ENCODE measurements around the gene RIBC2.
A peak's percentile ranks its signal among the peaks of the same experiment; 100 is the strongest.
"Not testable (repeated sequence)": the region's sequence is repeated elsewhere in the genome, so short reads cannot be mapped to it uniquely, and the experiment has no call there.

The RIBC2 gene

DNA sequence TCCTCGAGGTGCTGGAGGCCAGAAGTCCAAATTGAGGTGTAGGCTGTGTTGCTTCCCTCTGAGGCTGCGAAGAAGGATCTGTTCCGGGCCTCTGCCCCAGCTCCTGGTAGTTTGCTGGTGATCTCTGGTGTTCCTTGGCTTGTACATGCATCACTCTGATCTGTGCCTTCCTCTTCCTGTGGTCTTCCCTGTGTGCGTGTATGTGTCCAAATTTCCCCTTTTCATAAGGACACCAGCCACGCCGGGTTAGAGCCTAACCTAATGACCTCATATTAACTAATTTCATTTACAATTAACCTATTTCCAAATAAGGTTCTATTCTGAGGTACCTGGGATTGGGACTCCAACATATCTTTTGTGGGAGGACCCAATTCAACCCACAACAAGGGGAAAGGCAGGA is 21.5 kb downstream of the RIBC2 start:
- TF ChIP-seq RARB (CRISPR knock-in tag; IDR thresholded peaks at IDR 0.05) = no peak
- no peak for TF ChIP-seq ZFP3 (CRISPR knock-in tag; IDR thresholded peaks at IDR 0.05)
- TF ChIP-seq ZNF70 (CRISPR knock-in tag; IDR thresholded peaks at IDR 0.05) = no peak
- TF ChIP-seq SNAI2 (CRISPR knock-in tag; IDR thresholded peaks at IDR 0.05) = no peak
- no peak for TF ChIP-seq ZFP30 (CRISPR knock-in tag; IDR thresholded peaks at IDR 0.05)
- no peak for TF ChIP-seq CREB5 (CRISPR knock-in tag; IDR thresholded peaks at IDR 0.05; ENCODE audit: low read depth)
- TF ChIP-seq ISL1 (CRISPR knock-in tag; IDR thresholded peaks at IDR 0.05) = no peak
- TF ChIP-seq TCF4 (CRISPR knock-in tag; IDR thresholded peaks at IDR 0.05; ENCODE audit: borderline replicate concordance) = no peak
- TF ChIP-seq PPARA (CRISPR knock-in tag; IDR thresholded peaks at IDR 0.05; ENCODE audit: borderline replicate concordance) = no peak
- no peak for TF ChIP-seq GLIS3 (CRISPR knock-in tag; IDR thresholded peaks at IDR 0.05)
- TF ChIP-seq ZNF565 (CRISPR knock-in tag; conservative IDR thresholded peaks at IDR 0.05; ENCODE audit: low read depth) = no peak
- no peak for TF ChIP-seq ESRRG (CRISPR knock-in tag; IDR thresholded peaks at IDR 0.05)
- no peak for ATAC-seq

DNA sequence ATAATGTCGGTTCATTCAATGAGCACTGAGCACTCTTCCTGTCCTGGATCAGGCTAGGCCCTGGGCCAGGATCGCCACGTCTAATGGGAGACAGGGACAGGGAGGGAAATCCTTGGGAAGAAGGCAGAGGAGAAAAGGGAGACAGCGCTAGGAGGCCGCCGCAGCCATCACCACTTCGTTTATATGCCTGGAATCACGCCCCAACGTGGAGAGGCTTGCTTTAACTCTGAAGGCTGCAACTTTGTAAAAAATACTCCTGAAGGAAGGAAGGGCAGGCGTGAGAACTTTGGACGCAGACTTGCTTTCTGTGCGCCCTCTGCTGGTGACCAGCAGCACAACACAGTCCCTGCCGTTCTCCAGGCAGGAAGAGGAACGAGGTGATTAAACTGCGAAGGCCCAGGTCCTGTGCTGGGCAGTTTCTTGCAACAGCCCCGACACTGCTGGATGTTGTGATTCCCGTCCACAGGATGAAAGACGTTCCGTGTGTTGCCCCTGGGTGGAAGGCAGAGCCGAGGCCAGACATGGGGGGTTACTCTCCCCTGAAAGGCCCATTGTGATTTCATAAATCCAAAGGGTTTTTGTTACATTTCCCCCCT is 22.1 kb downstream of the RIBC2 start:
- TF ChIP-seq BACH2 (CRISPR knock-in tag; IDR thresholded peaks at IDR 0.05; ENCODE audit: borderline replicate concordance) = no peak
- TF ChIP-seq, protein P1, sequence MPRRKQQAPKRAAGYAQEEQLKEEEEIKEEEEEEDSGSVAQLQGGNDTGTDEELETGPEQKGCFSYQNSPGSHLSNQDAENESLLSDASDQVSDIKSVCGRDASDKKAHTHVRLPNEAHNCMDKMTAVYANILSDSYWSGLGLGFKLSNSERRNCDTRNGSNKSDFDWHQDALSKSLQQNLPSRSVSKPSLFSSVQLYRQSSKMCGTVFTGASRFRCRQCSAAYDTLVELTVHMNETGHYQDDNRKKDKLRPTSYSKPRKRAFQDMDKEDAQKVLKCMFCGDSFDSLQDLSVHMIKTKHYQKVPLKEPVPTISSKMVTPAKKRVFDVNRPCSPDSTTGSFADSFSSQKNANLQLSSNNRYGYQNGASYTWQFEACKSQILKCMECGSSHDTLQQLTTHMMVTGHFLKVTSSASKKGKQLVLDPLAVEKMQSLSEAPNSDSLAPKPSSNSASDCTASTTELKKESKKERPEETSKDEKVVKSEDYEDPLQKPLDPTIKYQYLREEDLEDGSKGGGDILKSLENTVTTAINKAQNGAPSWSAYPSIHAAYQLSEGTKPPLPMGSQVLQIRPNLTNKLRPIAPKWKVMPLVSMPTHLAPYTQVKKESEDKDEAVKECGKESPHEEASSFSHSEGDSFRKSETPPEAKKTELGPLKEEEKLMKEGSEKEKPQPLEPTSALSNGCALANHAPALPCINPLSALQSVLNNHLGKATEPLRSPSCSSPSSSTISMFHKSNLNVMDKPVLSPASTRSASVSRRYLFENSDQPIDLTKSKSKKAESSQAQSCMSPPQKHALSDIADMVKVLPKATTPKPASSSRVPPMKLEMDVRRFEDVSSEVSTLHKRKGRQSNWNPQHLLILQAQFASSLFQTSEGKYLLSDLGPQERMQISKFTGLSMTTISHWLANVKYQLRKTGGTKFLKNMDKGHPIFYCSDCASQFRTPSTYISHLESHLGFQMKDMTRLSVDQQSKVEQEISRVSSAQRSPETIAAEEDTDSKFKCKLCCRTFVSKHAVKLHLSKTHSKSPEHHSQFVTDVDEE (CRISPR knock-in tag; IDR thresholded peaks at IDR 0.05) = no peak
- no peak for TF ChIP-seq ZFP3 (CRISPR knock-in tag; IDR thresholded peaks at IDR 0.05)
- TF ChIP-seq OSR1 (CRISPR knock-in tag; IDR thresholded peaks at IDR 0.05) = no peak
- TF ChIP-seq ZNF8 (CRISPR knock-in tag; IDR thresholded peaks at IDR 0.05) = no peak
- no peak for TF ChIP-seq RARB (CRISPR knock-in tag; IDR thresholded peaks at IDR 0.05)
- no peak for TF ChIP-seq CSDC2 (CRISPR knock-in tag; IDR thresholded peaks at IDR 0.05)
- TF ChIP-seq POU6F1 (CRISPR knock-in tag; IDR thresholded peaks at IDR 0.05; ENCODE audit: borderline replicate concordance, low read depth) = no peak
- no peak for TF ChIP-seq ISL1 (CRISPR knock-in tag; IDR thresholded peaks at IDR 0.05)
- no peak for TF ChIP-seq PATZ1 (CRISPR knock-in tag; IDR thresholded peaks at IDR 0.05; ENCODE audit: borderline replicate concordance)
- ATAC-seq = peak; percentile 98

DNA sequence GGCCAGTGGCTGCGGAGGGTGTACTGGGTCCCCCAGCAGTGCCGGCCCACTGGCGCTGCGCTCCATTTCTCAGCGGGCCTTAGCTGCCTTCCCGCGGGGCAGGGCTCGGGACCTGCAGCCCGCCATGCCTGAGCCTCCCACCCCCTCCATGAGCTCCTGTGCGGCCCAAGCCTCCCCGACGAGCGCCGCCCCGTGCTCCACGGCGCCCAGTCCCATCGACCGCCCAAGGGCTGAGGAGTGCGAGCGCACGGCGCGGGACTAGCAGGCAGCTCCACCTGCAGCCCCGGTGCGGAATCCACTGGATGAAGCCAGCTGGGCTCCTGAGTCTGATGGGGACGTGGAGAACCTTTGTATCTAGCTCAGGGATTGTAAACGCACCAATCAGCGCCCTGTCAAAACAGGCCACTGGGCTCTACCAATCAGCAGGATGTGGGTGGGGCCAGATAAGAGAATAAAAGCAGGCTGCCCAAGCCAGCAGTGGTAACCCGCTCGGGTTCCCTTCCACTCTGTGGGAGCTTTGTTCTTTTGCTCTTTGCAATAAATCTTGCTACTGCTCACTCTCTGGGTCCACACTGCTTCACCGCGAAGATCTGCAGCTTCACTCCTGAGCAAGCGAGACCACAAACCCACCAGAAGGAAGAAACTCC is 23.5 kb downstream of the RIBC2 start:
- not testable (repeated sequence) for ATAC-seq

- TF ChIP-seq CSRNP3 (CRISPR knock-in tag; IDR thresholded peaks at IDR 0.05) (no peak), SNAI2 (CRISPR knock-in tag; IDR thresholded peaks at IDR 0.05) (no peak), ZFP3 (CRISPR knock-in tag; IDR thresholded peaks at IDR 0.05) (no peak), GLIS3 (CRISPR knock-in tag; IDR thresholded peaks at IDR 0.05) (no peak), TOX (CRISPR knock-in tag; IDR thresholded peaks at IDR 0.05; ENCODE audit: borderline replicate concordance) (no peak), ZNF8 (CRISPR knock-in tag; IDR thresholded peaks at IDR 0.05) (no peak)
- no peak for ATAC-seq
Observed at GRCh38 chr22:45438336-45438735, 24.8 kb downstream of the RIBC2 start.

DNA sequence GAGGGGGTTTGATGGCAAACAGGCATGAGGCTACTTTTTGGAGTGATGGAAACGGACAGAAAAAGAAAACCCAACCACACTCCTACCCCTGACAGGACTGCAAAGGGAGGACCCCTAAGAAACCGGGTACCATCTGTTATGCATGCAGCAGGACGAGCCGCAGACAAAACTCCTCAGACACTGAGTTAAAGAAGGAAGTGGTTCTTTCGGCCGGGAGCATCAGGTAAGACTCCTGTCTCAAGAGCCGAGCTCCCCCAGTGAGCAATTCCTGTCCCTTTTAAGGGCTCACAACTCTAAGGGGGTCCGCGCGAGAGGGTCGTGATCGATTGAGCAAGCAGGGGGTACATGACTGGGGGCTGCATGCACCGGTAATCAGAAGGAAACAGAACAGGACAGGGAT is 27.2 kb downstream of the RIBC2 start:
- ATAC-seq = not testable (repeated sequence)
